T-helper 9 cell (primary cell): ENCODE measurements around the gene KLHDC1.
"Not testable (repeated sequence)": the region's sequence is repeated elsewhere in the genome, so short reads cannot be mapped to it uniquely, and the experiment has no call there.

ENCODE experiments used
- DNase-seq: peaks from one replicate; pipeline ENCODE4 v3.0.0-alpha.2; 2020

The KLHDC1 gene

GRCh38 chr14:49727171-49727570, 34.3 kb downstream of the KLHDC1 start:
- DNase-seq, result no peak

DNA sequence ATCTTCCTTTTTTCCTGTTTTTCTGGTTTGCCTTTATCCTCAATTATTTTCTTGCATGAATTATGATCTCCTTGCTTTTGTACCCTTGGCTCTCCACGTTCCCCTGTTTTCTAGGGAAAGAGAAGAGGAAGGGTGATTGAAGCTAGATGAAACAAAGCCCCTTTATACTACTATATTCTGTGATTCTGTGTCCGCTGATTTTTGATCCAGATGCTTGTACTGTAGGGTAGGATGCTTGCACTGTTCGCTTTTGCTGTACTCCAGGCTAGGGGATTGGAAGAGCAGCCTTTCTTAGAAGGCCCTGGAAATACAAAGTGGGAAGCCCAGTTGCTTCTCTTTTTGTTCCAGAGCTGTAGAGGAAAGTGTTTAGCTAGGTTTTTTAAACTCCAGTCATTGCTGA, 40.0 kb downstream of the KLHDC1 start:
- DNase-seq, result no peak

- no peak for DNase-seq
Observed at GRCh38 chr14:49733836-49734235, 40.9 kb downstream of the KLHDC1 start.

GRCh38 chr14:49735669-49736068, 42.7 kb downstream of the KLHDC1 start:
- DNase-seq, result not testable (repeated sequence)

DNA sequence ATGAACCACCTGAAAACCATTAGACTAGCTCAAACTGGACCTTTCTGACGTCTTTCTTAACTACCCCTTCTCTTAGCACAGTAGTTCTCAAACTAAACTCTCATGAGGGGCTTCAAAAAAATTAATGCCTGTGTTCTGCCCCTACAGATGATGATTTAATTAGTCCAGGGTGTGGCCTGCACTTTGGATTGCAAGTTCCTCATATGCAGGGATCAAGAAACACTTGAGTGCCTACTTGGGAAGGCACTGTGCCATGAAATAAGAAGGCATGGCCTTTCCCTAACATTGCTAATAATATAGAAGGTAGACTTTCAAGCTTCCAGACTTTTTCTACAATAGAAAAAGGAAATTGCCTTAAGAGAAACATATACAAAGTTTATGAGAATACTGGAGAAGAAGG, 52.3 kb downstream of the KLHDC1 start:
- DNase-seq, result no peak

DNA sequence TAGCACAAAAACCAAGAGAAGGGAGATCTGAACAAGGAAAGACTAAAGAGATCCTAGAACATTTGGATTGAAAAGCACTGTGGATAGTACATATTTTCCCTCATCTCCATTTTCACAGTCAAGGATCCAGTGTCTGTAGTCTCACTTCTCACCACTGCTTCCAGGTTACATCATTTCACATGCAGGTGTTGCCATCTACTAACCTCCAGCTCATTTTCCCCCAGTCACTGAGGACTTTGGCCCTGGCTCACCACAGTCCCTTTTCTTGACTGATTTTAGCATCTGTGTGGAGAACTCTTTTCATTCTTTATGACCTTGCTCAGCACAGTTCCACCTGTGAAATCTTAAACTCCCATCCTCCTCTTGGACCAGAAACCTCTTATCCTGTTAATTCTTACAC, 53.6 kb downstream of the KLHDC1 start:
- not testable (repeated sequence) for DNase-seq

- DNase-seq, result no peak
Observed at GRCh38 chr14:49754570-49755097, 61.7 kb downstream of the KLHDC1 start.

DNA sequence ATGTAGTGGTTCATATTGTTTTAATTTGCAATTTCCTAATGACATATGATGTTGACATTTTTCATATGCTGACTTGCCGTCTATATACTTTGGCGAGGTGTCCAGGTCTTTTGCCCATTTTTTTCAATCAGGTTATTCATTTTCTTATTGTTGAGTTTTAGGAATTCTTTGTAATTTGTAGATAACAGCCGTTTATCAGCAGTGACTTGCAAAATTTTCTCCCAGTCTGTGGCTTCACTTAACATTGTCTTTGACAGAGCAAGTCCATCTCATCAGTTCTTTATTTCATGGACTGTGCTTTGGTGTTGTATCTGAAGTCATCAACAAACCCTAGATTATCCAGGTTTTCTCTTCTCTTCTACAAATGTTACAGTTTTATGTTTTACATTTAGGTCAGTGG, 62.5 kb downstream of the KLHDC1 start:
- DNase-seq, result no peak

DNA sequence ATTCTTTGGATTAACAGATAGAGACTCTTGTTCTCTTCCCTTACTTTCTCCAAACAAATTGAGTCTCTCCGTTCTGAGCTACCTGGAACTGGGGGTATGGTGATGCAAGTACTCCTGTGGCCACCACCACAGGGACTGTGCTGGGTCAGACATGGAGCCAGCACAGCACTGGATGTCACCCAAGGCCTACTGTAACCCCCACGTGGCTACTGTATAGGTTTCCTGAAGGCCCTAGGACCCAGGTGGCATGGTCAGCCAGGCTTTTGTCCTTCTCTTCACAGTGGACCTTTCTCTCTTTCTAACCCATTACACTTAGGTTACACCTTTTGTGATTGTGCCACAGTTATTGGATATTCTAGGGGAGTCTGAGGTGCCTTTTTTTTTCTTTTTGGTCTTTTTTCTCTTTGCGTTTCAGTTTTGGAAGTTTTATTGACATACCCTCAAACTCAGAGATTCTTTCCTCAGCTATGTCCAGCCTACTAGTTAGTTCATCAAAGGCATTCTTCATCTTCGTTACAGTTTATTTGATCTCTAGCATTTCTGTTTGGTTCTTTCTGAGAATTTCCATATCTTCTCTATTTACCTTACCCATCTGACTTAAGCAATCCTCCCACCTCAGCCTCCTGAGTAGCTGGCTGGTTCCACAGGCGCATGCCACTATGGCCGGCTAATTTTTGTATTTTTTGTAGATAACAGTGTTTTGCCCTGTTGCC, 69.1 kb downstream of the KLHDC1 start:
- DNase-seq, result no peak

DNA sequence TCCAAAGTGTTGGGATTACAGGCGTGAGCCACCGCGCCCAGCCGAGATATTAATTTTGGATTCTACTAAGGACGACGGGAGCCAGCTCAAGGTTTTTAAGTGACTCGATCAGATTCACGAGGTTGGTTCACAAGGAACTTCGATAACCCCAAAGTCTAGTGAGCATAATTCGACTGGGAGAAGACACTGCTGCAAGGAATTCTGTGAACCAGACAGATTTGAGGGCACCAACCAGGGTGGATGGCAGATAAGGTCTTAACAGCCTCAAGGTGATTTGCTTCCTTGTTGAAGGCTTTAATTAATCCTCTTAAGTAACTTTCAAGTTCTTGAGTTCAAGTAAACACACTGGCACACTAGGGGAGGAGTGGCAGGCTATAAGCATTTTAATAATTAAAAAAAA, 73.9 kb downstream of the KLHDC1 start:
- DNase-seq, result no peak

DNA sequence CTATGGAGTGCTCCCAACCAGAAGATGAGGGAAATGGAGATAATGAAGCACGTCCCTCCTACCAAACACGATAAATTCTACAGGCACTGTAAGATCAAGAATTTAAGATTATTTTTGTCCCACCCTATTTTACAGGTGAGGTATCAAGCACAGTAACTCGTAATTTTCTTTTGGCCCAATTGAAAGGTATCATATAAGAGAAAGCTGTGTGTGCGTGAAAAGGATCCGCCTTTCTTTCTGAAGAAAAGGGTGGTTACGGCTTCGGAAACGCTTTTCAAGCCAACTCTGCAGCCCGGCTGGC, 74.3 kb downstream of the KLHDC1 start:
- DNase-seq, result no peak

GRCh38 chr14:49767571-49768300, 74.8 kb downstream of the KLHDC1 start, which contains the start of gene KLHDC2:
TSS of gene KLHDC2 (plus strand) at chr14:49768153. CDS start at chr14:49768469, 316 bp downstream.
- peak; percentile 78 for DNase-seq

DNA sequence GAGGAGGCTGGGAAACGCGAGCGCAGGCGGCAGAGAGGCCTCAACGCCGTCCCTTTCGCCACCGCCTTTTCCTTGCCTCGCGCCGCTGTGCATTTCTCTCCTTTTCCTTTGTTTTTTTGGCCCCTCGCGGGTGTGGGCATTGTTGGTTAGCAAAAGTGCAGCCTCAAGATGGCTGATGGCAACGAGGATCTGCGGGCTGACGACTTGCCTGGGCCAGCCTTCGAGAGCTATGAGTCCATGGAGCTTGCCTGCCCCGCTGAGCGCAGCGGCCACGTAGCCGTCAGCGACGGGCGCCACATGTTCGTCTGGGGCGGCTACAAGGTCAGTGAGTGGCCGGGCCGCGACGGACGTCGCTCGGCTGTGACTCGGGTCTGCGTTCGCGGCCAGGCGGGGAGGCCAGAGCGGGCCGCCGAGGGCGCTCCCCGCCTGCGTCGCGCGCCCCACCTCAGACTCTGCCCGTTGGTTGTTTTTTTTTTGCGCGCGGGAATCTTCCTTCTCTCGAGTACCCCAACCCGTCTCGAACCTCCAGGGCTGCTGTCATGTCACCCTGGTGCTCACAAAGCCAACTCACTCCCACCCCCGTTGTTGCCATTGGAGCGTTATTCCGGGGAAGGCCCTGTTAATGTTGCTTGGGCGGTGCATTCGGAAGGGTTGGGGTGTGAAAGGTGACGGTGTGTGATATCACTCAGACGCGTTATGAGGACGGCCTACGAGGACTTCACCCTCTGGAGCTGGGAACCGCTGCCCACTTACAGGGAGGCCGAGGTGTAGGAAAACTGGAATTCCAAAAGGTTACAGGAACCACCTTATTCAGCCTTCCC, 75.6 kb downstream of the KLHDC1 start:
- peak; percentile 56 for DNase-seq

DNA sequence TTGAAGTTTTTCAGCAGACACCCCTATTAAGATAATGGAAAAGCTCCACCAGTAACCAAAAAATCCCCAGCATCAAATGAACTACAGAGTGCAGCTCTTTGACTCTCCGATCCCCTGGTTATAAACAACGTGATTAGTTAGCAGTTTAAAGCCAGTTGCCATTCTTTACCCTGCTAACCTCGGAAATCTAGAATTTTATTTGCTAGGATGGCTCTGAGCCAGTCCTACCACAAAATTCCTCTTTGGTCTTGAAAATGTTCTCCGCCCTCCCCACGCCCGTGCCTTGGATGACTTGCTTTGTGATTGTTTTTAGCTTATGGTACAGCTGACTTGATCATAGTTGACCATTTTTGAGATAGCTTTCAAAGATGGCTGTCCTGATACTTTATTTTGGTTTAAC, 76.3 kb downstream of the KLHDC1 start:
- DNase-seq, result no peak

DNA sequence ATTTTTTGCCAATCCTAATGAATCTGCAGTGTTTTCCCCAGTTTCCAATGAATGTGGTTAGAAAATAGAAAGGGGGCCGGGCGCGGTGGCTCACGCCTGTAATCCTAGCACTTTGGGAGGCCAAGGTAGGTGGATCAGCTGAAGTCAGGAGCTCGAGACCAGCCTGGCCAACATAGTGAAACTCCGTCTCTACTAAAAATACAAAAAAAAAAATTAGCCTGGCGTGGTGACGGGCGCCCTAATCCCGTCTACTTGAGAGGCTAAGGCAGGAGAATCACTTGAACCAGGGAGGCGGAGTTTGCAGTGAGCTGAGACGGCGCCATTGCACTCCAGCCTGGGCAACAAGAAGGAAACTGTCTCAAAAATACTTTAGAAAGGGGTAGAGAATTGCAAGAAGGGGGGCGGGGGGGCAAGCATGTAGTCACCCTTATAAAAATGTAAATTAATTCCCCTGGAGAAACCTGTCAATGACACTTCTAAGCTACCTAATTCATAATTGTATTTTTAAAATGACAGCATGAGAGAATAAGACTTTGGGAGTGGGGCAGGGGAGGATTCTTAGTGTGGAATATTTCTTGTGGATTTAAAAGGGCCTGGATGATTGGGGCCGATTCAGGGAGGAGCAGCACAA, 76.8 kb downstream of the KLHDC1 start:
- DNase-seq, result no peak

DNA sequence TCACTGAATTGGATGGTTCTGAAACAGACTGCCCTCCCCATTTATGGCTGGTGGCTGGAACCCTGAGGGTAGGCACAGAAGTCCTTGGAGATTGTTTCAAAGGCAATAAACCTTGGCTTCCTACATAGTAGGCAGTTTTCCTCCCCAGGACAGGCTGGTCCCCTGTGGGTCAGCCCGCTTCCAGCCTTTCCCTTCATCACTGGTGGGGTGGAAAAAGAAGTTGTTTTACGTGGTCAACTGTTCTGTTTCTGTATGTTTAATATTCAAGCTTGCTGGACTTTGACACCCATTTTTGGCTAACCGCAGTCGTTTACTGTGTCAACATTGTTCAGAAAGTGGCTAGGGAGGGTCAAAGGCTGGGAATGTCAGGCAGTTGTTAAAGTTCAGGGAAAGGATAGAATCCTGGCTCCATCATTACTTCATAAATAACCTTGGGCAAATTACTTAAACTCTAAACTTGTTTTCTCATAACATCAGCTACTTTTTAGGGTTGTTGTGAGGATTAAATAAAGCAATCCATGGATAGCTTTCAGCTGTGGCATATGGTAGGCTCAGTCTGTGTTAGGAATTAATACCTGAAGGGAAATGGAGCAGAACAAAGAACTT, 77.4 kb downstream of the KLHDC1 start:
- DNase-seq, result no peak

DNA sequence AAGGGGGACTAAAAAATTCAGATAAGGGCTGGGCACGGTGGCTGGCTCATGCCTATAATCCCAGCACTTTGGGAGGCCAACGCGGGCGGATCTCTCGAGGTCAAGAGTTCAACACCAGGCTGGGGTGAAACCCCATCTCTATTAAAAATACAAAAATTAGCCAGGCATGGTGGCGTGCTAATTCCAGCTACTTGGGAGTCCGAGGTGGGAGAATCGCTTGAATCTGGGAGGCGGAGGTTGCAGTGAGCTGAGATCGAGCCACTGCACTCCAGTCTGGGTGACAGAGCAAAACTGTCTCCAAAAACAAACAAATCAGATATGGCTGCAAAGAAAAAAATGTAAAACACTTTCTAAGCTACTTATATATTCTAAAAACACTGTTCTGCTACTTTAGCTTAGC, 78.8 kb downstream of the KLHDC1 start:
- not testable (repeated sequence) for DNase-seq

- DNase-seq, result no peak
Observed at GRCh38 chr14:49774106-49774505, 81.2 kb downstream of the KLHDC1 start.

GRCh38 chr14:49778421-49778820, 85.5 kb downstream of the KLHDC1 start:
- no peak for DNase-seq

- not testable (repeated sequence) for DNase-seq
Observed at GRCh38 chr14:49781040-49781439, 88.1 kb downstream of the KLHDC1 start.

DNA sequence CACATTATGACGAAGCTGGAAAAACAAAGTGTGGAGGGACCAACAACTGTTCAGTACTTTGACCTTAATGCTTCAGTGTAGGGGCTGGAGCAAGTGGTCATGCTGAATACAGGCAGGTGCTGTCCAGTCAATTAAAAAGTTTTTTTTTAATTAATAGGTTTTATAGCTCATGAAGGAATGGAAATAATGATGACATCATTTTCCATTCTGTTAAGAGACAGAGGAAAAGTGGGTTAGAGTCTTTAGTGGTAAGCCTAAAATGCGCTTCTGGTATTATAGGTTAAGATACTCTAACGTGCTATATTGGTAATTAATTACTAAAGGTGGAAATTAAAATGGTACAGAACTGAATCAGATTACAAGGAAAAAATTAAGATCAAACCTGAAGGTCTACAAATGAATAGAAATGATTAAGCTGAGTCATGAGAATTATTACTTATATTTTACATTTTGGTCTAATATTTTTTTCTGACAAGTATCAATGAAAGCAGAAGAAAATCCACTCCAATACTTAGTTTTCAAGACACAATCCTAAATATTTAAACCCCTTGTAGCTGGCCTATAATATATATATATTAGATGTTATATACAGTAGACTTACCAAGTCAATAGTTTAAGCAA, 90.6 kb downstream of the KLHDC1 start:
- DNase-seq, result no peak

DNA sequence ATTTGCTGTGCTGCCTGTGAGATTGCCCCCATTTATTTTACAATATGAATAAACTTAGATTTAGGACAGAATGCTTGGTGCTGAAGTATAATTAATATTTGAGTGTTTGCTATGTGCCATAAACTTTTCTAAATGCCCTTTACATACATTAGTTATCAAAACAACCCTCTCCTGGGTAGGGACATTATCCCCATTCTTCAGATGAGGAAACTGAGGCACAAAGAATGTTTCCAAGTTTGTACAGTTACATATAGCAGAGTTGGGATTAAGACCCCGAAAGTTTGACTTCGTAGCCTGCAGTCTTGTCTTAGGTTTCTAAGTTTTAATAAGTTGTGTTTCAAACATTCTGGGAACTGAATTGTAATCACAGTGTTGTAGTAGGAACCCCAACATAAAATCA, 93.4 kb downstream of the KLHDC1 start:
- DNase-seq, result no peak
